Hepatocyte (in vitro differentiated cells): Measurements from ENCODE around the gene VAC14.

Experiments
- CTCF ChIP-seq: fragments of 200-600 bp; sonication (generic); IDR thresholded peaks from 2 replicates; pipeline ENCODE4 v1.5.1; 2016; ENCODE audit warnings: antibody characterized with exemption, mild to moderate bottlenecking; ENCODE audit not compliant: poor library complexity
- EZH2 ChIP-seq: fragments of 200-600 bp; sonication (generic); IDR thresholded peaks from 2 replicates; pipeline ENCODE4 v1.6.1; 2016; ENCODE audit warnings: antibody characterized with exemption, mild to moderate bottlenecking, borderline replicate concordance
- EZH2phosphoT487 ChIP-seq: fragments of 200-600 bp; sonication (generic); IDR thresholded peaks from one replicate; pipeline ENCODE4 v1.6.1; 2018; ENCODE audit warnings: antibody characterized with exemption, mild to moderate bottlenecking, low read depth, moderate library complexity; ENCODE audit not compliant: unreplicated experiment, severe bottlenecking

GRCh38 chr16:70778901-70779309 lies 22.1 kb downstream of the VAC14 start:
- no peak for TF ChIP-seq CTCF
- no peak for TF ChIP-seq EZH2phosphoT487
- no peak for TF ChIP-seq EZH2
